ENCODE data around the gene TRMT44. TPM values are rescaled to one million over a fixed set of nuclear protein-coding genes. Genes with fewer than 3 reads are reported as not detected.

The TRMT44 gene
- total and polyA plus RNA-seq, 2 of the 13 experiments (the other 11 are each of a cell fraction or from before 2014, with no cell fraction given), result 5.8 to 8.6 TPM

GRCh38 chr4:8461086-8461485 is 20.5 kb downstream of the TRMT44 start:
- ChIA-PET POLR2A (no interaction called here), CTCF (ENCODE audit: low intra/inter-chr PET ratio, low total read pairs) (no interaction called here)
- TF ChIP-seq, protein P1, sequence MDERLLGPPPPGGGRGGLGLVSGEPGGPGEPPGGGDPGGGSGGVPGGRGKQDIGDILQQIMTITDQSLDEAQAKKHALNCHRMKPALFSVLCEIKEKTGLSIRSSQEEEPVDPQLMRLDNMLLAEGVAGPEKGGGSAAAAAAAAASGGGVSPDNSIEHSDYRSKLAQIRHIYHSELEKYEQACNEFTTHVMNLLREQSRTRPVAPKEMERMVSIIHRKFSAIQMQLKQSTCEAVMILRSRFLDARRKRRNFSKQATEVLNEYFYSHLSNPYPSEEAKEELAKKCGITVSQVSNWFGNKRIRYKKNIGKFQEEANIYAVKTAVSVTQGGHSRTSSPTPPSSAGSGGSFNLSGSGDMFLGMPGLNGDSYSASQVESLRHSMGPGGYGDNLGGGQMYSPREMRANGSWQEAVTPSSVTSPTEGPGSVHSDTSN (CRISPR knock-in tag; IDR thresholded peaks at IDR 0.05), result no peak
- TF ChIP-seq SNAPC4 (CRISPR knock-in tag; IDR thresholded peaks at IDR 0.05) (no peak), SIN3A (IDR thresholded peaks at IDR 0.05; ENCODE audit: borderline replicate concordance, low read depth, low read length) (no peak), ZNF280D (CRISPR knock-in tag; IDR thresholded peaks at IDR 0.05) (no peak)
- TF ChIP-seq, protein P2, sequence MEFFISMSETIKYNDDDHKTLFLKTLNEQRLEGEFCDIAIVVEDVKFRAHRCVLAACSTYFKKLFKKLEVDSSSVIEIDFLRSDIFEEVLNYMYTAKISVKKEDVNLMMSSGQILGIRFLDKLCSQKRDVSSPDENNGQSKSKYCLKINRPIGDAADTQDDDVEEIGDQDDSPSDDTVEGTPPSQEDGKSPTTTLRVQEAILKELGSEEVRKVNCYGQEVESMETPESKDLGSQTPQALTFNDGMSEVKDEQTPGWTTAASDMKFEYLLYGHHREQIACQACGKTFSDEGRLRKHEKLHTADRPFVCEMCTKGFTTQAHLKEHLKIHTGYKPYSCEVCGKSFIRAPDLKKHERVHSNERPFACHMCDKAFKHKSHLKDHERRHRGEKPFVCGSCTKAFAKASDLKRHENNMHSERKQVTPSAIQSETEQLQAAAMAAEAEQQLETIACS (CRISPR knock-in tag; IDR thresholded peaks at IDR 0.05), result no peak
- no peaks in the 10 kb centered on the region for H3K79me2 ChIP-seq (ENCODE audit: insufficient read depth, low read length)
- BruUV-seq (replicated peaks), result no TSS peak
- ATAC-seq, result no peak
- in situ Hi-C loops (cut with HindIII; ENCODE audit: extremely low pct_ligation_motif_present, low pct_unique_long_range_greater_than_20kb), result no loop called here
- 92% methylated on average over 6 of the region's 6 CpGs for WGBS (ENCODE audit: low lambda C conversion rate)
- DNase-seq (ENCODE audit: low spot score), result peak; percentile 37
- no peaks in the 10 kb centered on the region for H4K20me1 ChIP-seq (ENCODE audit: insufficient read depth, low read length)
- H3K36me3 ChIP-seq (replicated peaks in 1 of 2; ENCODE audit: control insufficient read depth in 1 of 2, insufficient read depth in 2 of 2, low read length in 2 of 2), result peaks cover 15 to 53% of the 10 kb centered on the region in 2 experiments
- H3K4me3 ChIP-seq (replicated peaks in 1 of 3; ENCODE audit: insufficient read depth in 1 of 3, low read depth in 2 of 3, low read length in 3 of 3), result no peak overlapping the region
- H3K9ac ChIP-seq (ENCODE audit: insufficient read depth, low read depth, low read length), result no peak overlapping the region
- no peak overlapping the region for H3K27ac ChIP-seq (ENCODE audit: extremely low read length, insufficient read depth, low read length)
- peaks cover 15% of the 10 kb centered on the region for H3K4me1 ChIP-seq (ENCODE audit: insufficient read depth, low read length)
- no peak overlapping the region for H3K4me2 ChIP-seq (ENCODE audit: low read depth, low read length)
- no peak for FAIRE-seq
- no peaks in the 10 kb centered on the region for H3K27me3 ChIP-seq (ENCODE audit: control insufficient read depth in 1 of 2, insufficient read depth in 2 of 2, low read length in 2 of 2)
- H2AFZ ChIP-seq (ENCODE audit: low read length), result no peak overlapping the region
- no peaks in the 10 kb centered on the region for H3K9me3 ChIP-seq (ENCODE audit: low read length)
- intact Hi-C loops (cut with micrococcal nuclease; ENCODE audit: unreplicated experiment), result no loop called here
